Erythroblast (primary cell): Measurements from ENCODE around the gene TBC1D20.

Source experiments
- GATA1 ChIP-seq: IDR thresholded peaks from 2 replicates; pipeline ENCODE4 v1.6.1; 2011; ENCODE audit warnings: low read depth, mild to moderate bottlenecking, control low read depth, low read length, moderate library complexity
- POLR2A ChIP-seq: IDR thresholded peaks from 2 replicates; pipeline ENCODE4 v1.6.1; 2011; ENCODE audit warnings: mild to moderate bottlenecking, low read length

DNA sequence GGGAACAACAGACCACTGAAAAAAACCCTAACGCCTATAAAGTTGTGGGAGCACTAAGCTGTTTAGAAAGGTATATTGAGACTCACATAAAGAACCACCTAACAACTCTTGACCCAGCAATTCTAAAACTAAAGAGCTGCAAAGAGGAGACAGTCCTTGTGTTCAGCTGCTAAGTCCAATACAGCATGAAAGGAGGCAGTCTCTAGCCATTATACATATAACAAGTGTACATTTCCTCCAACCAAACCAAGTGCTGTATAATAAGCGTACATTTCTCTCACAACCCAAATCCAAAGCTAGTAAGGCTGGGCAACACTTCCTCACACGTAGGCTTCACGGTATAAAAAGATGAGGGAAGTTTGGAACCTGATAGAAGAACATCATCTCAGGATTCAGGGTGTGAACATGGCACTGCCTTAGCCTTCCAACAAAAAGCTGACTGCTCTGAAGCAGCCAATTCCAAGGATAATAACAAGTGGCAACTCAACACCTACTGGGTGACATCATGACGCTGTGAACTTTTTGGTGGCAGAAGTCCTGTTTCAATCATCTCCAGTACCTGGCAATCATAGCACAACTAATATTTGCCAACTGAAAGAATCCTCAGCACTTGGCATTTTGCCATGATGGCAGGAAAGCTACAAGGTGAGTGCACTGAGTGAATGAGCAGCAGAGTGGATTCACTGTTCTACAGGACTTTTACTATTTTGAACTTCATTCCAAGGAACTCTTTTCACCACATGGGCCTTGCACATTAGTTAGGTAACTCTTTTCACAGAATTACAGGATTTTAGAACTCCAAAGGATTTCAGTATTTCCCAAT, 16.6 kb downstream of the TBC1D20 start:
- TF ChIP-seq POLR2A (no peak), GATA1 (no peak)
